Measurements from ENCODE around the gene TMEM164.
"Not testable (repeated sequence)": the region's sequence is repeated elsewhere in the genome, so short reads cannot be mapped to it uniquely, and the experiment has no call there.

Gene TMEM164

GRCh38 chrX:110002300-110003166, at the start of gene TMEM164:
TMEM164 (plus strand) TSS chrX:110003114; CDS start chrX:110003775, 661 bp downstream.
- DNase-seq (ENCODE audit: low read depth, low spot score), result peak; percentile 53

GRCh38 chrX:109954333-109954732, 48.6 kb upstream of the TMEM164 start:
- no peak for DNase-seq (ENCODE audit: low read depth, low spot score)

- no peak for DNase-seq (ENCODE audit: low read depth, low spot score)
Measured at GRCh38 chrX:109954955-109955354, 48.0 kb upstream of the TMEM164 start.

- DNase-seq (ENCODE audit: low read depth, low spot score), result no peak
Measured at GRCh38 chrX:109958266-109958665, 44.6 kb upstream of the TMEM164 start.

- DNase-seq (ENCODE audit: low read depth, low spot score), result no peak
Measured at GRCh38 chrX:109959356-109959871, 43.5 kb upstream of the TMEM164 start.

- no peak for DNase-seq (ENCODE audit: low read depth, low spot score)
Measured at GRCh38 chrX:109964390-109964789, 38.5 kb upstream of the TMEM164 start.

GRCh38 chrX:109966246-109966645, 36.7 kb upstream of the TMEM164 start:
- no peak for DNase-seq (ENCODE audit: low read depth, low spot score)

- DNase-seq (ENCODE audit: low read depth, low spot score), result no peak
Measured at GRCh38 chrX:109967156-109967555, 35.8 kb upstream of the TMEM164 start.

- not testable (repeated sequence) for DNase-seq (ENCODE audit: low read depth, low spot score)
Measured at GRCh38 chrX:109970841-109971240, 32.1 kb upstream of the TMEM164 start.

- DNase-seq (ENCODE audit: low read depth, low spot score), result no peak
Measured at GRCh38 chrX:109974906-109975655, 27.8 kb upstream of the TMEM164 start.

GRCh38 chrX:109985210-109985609, 17.7 kb upstream of the TMEM164 start:
- DNase-seq (ENCODE audit: low read depth, low spot score), result not testable (repeated sequence)

- no peak for DNase-seq (ENCODE audit: low read depth, low spot score)
Measured at GRCh38 chrX:109987884-109988283, 15.0 kb upstream of the TMEM164 start.

GRCh38 chrX:109990582-109991276, 12.2 kb upstream of the TMEM164 start:
- no peak for DNase-seq (ENCODE audit: low read depth, low spot score)

- no peak for DNase-seq (ENCODE audit: low read depth, low spot score)
Measured at GRCh38 chrX:109992203-109992602, 10.7 kb upstream of the TMEM164 start.

GRCh38 chrX:109995155-109995554, 7.8 kb upstream of the TMEM164 start:
- DNase-seq (ENCODE audit: low read depth, low spot score), result no peak

GRCh38 chrX:109997786-109998452, 5.0 kb upstream of the TMEM164 start:
- no peak for DNase-seq (ENCODE audit: low read depth, low spot score)

- DNase-seq (ENCODE audit: low read depth, low spot score), result no peak
Measured at GRCh38 chrX:110000000-110000399, 2.9 kb upstream of the TMEM164 start.

- DNase-seq (ENCODE audit: low read depth, low spot score), result no peak
Measured at GRCh38 chrX:110000847-110001713, 1.8 kb upstream of the TMEM164 start.

GRCh38 chrX:110001740-110002299, 1.1 kb upstream of the TMEM164 start:
- DNase-seq (ENCODE audit: low read depth, low spot score), result no peak
